ENCODE data around the gene MID1IP1. TPM values are rescaled to one million over a fixed set of nuclear protein-coding genes. Genes with fewer than 3 reads are reported as not detected.
A peak's percentile ranks its signal among the peaks of the same experiment; 100 is the strongest.

MID1IP1 gene
- total RNA-seq, result 90.0 and 148 TPM in 2 replicates
- polyA plus RNA-seq (2012), result 33.1 TPM

- DNase-seq (ENCODE audit: low read depth), result peak; percentile 94
Measured at GRCh38 chrX:38800981-38801845, at the start of gene MID1IP1. Gene MID1IP1 (plus strand): TSS chrX:38801459. CDS start chrX:38804947, 3,488 bp downstream.

GRCh38 chrX:38754102-38754790 lies 47.0 kb upstream of the MID1IP1 start:
- DNase-seq (ENCODE audit: low read depth), result peak; percentile 60

- DNase-seq (ENCODE audit: low read depth), result no peak
Measured at GRCh38 chrX:38754818-38755718, 46.2 kb upstream of the MID1IP1 start.

- no peak for DNase-seq (ENCODE audit: low read depth)
Measured at GRCh38 chrX:38760883-38761282, 40.4 kb upstream of the MID1IP1 start.

- DNase-seq (ENCODE audit: low read depth), result peak; percentile 39
Measured at GRCh38 chrX:38768079-38768478, 33.2 kb upstream of the MID1IP1 start.

- no peak for DNase-seq (ENCODE audit: low read depth)
Measured at GRCh38 chrX:38770152-38770551, 31.1 kb upstream of the MID1IP1 start.

- no peak for DNase-seq (ENCODE audit: low read depth)
Measured at GRCh38 chrX:38774249-38774648, 27.0 kb upstream of the MID1IP1 start.

- no peak for DNase-seq (ENCODE audit: low read depth)
Measured at GRCh38 chrX:38796946-38797345, 4.3 kb upstream of the MID1IP1 start.

GRCh38 chrX:38798956-38799355 lies 2.3 kb upstream of the MID1IP1 start:
- DNase-seq (ENCODE audit: low read depth), result no peak

- no peak for DNase-seq (ENCODE audit: low read depth)
Measured at GRCh38 chrX:38799995-38800580, 1.2 kb upstream of the MID1IP1 start.

- no peak for DNase-seq (ENCODE audit: low read depth)
Measured at GRCh38 chrX:38803243-38803587, 2.0 kb downstream of the MID1IP1 start.

GRCh38 chrX:38803588-38804431 lies 2.6 kb downstream of the MID1IP1 start:
- DNase-seq (ENCODE audit: low read depth), result peak; percentile 91

- no peak for DNase-seq (ENCODE audit: low read depth)
Measured at GRCh38 chrX:38804432-38804681, 3.1 kb downstream of the MID1IP1 start.

GRCh38 chrX:38804682-38805431 lies 3.6 kb downstream of the MID1IP1 start:
- no peak for DNase-seq (ENCODE audit: low read depth)

- peak; percentile 69 for DNase-seq (ENCODE audit: low read depth)
Measured at GRCh38 chrX:38805432-38806389, 4.5 kb downstream of the MID1IP1 start.

- DNase-seq (ENCODE audit: low read depth), result no peak
Measured at GRCh38 chrX:38806875-38807621, 5.8 kb downstream of the MID1IP1 start.

- DNase-seq (ENCODE audit: low read depth), result no peak
Measured at GRCh38 chrX:38807873-38808272, 6.6 kb downstream of the MID1IP1 start.

Data from myocyte (in vitro differentiated cells).